SK-N-MC (cell line): ENCODE measurements around the gene TNIK.

Experiments used
- EZH2 ChIP-seq: fragments of 200-600 bp; sonication (generic); IDR thresholded peaks from one replicate; pipeline ENCODE4 v1.6.1; 2017; ENCODE audit warnings: antibody characterized with exemption
- FOXP2 ChIP-seq: optimal IDR thresholded peaks from 2 replicates; pipeline ENCODE3; 2011; ENCODE audit warnings: mild to moderate bottlenecking, moderate library complexity; ENCODE audit not compliant: insufficient read depth; ENCODE audit errors: extremely low read length, control extremely low read depth
- POLR2AphosphoS5 ChIP-seq: IDR thresholded peaks from 2 replicates; pipeline ENCODE4 v1.6.1; 2012; ENCODE audit warnings: mild to moderate bottlenecking, low read depth, low read length, borderline replicate concordance

DNA sequence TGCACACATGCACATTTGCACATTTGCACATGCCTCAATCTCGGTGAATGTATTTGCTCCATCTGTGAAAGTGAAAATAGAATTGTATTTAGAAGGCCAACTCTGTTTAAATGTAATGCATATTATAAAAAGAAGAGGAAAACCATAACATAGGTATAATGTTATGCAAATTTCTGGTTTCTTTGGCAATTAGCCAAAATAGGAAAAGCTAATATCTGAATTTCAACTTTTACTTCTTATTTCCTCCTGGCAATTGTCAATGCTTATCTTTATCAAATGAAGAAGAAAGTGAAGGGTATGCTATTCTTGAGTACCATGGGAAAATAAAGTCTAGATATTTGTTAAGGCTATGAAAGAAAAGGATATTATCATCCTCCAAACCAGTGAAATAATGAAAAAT lies 357.0 kb downstream of the TNIK start:
- no peak for TF ChIP-seq POLR2AphosphoS5
- TF ChIP-seq FOXP2 = no peak
- TF ChIP-seq EZH2 = no peak
